NCI-H2196 (cell line): ENCODE results near the gene TMEM240.
"Not testable (repeated sequence)": the region's sequence is repeated elsewhere in the genome, so short reads cannot be mapped to it uniquely, and the experiment has no call there.

Experiments used
- DNase-seq: peaks from one replicate; lab custom pipeline; 2025; ENCODE audit not compliant: unreplicated experiment; lab: John Stamatoyannopoulos, UW

Gene TMEM240

DNA sequence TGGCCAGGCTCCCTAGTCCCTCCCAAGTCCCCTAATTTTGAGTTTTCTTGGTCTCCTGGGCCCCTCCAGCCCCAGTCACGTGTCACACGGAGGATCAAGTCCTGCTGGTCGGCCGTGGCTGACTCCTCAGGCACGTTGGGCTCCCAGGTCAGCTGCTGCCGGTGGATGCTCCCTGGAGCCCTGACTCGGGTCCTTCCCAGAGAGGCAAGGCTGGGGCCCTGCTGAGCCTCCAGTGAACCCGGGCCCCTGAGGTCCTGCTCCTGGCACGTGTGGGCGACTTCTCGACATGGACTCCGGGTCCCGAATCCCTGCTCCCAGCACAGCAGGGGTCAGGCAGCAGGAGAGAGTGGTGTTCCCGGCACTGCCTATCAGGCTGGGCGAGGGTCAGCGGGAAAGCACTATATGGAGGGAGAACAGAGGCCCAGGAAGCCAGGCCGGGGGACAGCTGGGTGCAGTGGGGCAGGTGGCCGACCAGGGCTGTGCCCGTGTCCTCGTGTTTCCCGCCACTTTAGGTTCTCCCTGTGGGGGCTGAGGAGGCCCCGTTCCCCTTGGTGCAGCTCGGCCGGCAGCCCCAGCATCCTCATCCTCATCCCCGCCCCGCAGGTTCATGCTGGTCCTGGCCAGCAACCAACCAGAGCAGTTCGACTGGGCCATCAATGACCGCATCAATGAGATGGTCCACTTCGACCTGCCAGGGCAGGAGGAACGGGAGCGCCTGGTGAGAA is 13.2 kb downstream of the TMEM240 start:
- no peak for DNase-seq

DNA sequence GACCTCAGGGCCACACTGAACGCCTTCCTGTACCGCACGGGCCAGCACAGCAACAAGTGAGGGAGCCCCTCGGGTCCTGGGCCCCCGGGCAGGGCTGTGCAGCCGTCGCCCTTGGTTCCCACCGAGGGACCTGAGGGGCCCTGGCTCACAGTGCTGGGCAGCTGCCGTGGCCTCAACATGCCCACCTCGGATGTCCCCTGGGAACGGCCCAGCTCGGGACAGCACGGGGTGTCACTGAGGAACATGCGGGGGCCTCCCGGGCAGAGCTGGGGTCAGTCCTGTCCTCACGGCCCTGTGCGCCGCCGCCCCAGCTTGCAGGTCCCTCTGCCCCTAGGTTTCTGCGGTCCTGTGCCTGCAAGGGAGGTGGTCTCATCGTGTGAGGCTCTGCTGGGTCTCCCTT is 13.9 kb downstream of the TMEM240 start:
- DNase-seq: not testable (repeated sequence)

DNA sequence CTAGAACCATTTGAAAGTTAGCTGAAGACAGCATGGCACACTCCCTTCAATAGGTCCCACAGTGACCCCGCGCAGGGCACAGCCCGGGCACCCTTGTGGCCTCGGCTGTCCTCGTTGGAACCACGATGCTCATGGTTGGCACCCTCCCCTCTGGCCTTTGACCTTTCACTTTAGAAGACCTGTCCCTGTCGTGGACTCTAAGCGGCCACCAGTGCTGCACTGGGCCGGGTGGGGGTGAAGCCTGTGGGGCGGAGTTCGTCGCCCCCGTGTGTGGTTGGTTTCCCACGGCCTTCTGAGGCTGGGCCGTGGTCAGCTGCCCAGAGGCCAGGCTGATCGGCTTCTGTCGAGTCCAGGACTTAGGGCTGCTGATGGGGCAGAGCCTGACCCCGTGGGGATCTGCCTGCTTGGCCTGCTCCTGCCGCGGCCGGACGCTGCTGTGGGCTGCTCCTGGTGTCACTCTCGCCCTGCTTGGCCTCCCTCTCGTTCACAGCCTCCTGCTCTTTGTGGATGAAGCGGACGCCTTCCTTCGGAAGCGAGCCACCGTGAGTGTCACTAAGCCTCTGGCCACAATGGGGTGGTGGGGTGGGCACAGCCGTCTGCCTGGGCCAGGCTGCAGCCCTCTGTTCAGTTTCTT is 15.6 kb downstream of the TMEM240 start:
- DNase-seq: not testable (repeated sequence)

DNA sequence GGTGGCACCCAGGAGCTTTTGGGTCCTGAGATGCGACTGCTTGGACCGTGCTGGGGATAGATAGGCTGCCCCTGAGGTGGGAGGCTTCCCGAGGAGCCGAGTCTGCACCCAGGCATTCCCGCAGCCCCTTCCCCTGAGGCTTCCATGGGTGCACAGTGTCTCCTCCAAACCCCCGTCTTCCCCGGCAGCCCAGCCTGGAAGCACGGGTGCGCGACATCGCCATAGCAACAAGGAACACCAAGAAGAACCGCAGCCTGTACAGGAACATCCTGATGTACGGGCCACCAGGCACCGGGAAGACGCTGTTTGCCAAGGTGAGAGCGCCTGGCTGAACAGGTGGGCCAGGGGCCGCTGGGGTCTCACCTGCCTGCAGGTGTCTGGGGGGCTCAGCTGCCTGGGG is 16.8 kb downstream of the TMEM240 start:
- DNase-seq: not testable (repeated sequence)

DNA sequence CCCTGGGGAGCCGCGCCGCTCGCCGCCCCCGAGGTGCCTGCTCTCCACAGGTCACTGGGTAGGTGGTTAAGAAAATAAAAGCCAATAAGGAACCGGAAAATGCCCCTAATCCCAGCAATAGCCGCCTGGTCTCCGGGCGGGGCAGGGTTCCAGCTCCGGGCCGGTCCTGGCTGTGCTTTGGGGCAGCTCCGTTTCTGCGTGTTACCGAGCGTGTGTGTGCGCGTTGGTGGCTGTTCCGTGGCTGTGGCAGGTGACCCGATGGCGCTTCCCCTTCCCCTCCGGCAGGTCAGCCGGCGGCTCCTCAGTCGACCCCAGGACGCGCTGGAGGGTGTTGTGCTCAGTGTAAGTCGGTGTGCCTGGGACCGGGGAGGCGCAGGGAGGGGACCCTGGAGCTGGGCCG is 17.2 kb downstream of the TMEM240 start:
- DNase-seq: not testable (repeated sequence)

DNA sequence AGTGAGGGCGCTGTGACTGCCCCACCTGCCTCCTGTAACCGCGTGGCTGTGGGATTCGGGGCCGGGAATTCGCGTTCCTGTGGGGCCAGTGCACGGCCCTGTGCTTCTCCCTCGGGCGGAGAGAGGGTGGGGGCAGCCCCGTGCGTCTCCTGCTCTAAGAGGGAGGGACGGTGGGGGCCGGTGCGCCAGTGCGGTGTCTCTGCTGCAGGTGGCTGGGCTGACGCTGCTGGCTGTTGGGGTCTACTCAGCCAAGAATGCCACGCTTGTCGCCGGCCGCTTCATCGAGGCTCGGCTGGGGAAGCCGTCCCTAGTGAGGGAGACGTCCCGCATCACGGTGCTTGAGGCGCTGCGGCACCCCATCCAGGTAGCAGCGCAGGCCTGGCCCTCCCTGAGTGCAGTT is 17.9 kb downstream of the TMEM240 start:
- DNase-seq: not testable (repeated sequence)

DNA sequence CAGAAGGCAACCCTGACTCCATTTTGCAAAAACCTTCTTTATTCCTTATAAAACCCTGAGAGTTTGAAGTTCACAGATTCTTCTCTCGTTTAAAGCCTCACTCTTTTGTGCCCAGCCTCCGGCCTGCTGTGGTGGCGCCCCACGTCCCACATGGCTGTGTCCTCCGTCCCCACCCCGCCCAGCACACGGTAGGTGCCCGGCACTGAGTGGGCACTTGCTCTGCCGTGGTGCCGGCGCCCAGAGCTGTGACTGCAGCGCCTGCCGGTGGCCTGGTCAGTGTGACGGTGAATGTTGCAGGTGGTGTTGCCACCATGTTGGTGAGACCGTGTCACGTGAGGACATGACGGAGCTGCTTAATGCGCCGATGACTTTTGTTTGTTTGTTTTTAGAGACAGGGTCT is 19.1 kb downstream of the TMEM240 start:
- no peak for DNase-seq

DNA sequence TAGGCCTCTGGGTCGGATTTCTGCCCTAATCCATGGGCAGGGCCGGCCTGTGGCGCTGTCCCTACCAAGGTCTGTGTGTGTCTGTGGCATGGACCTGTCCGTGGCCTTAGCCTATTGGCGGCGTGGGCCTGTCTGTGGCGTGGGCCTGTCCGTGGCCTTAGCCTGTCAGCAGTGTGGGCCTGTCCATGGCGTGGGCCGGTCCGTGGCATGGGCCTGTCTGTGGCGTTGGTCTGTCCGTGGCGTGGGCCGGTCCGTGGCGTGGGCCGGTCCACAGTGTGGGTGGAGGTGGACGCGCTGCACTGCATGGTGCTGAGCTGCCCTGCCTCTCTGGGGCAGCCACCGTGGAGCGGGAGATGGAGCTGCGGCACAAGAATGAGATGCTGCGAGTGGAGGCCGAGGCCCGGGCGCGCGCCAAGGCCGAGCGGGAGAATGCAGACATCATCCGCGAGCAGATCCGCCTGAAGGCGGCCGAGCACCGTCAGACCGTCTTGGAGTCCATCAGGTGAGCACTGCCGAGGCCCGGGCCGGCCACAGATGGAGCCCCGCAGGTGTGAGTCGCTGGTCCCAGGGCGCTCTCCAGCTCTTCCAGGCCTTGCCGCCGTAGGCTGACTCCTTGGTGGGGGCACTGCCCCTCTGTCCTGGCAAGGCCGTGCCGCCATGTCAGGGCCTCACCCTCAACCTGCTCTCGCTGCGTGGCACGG is 20.5 kb downstream of the TMEM240 start:
- DNase-seq: not testable (repeated sequence)

DNA sequence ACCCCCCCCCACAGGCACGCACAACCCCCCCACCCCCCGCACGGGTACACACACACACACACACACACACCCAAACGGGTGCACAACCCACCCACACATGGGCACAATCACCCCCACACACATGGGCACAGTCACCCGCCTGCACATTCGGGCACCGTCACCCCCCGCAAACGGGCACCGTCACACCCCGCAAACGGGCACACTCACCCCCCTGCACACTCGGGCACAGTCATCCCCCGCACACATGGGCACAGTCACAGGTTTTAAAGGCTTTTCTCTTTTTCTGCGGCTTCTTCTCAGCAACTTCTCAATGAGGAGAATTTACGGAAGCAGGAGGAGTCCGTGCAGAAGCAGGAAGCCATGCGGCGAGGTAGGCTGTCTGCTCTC is 21.8 kb downstream of the TMEM240 start:
- not testable (repeated sequence) for DNase-seq

DNA sequence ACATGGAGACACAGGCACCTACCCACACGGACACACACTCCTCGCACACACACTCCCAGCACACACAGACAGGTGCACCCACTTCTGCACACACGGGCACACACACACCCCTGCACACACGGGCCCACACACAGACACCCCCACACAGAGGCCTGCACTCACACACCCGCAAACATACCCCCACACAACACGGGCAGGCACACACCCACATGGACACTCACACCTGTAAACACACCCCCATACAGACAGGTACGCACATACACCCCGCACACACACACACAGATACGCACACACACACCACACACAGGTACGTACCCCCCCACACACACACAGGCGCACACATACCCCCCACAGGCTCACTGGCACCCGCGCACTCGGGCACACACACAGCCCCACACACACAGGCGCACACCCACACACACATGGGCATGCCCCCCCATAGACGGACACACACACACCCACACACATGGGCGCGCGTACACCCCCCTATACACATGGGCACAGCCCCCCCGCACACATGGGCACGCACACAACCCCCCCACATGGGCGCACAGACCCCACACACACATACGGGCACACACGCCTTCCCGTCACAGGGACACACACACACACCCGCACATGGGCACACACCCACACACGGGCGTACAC is 22.3 kb downstream of the TMEM240 start:
- no peak for DNase-seq

DNA sequence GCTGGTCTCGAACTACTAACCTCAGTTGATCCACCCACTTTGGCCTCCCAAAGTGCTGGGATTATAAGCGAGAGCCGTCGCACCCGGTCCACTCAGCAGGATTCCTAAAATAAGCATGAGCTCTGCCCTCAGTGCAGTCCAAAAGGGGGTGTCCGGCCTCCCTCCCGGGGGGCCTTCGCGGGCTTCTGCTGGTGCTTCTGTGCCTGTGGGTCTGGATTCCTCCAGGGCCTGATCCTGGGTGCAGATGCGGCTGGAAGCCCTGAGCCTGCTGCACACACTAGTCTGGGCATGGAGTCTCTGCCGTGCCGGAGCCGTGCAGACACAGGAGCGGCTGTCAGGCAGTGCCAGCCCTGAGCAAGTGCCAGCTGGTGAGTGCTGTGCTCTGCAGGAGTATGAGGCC is 23.5 kb downstream of the TMEM240 start:
- DNase-seq: not testable (repeated sequence)

DNA sequence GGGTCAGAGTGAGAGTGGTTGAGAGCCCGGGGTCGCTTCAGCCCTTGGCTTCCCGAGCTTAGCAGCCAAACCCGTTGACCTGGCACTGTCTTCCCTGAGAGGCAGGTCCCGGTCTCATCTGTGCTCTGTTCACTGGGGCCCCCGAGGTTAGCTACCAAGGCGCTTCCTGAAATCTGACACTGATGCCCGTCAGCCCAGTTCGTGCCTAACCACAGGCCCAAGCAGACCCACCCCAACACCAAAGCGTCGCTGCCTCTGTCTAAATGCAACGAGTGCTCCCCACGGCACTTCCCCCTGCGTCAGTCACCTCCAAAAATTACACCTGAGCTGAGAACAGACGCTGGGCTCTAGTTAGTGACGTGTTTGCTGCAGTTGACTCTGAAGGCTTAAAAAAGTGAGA is 26.0 kb downstream of the TMEM240 start:
- not testable (repeated sequence) for DNase-seq

DNA sequence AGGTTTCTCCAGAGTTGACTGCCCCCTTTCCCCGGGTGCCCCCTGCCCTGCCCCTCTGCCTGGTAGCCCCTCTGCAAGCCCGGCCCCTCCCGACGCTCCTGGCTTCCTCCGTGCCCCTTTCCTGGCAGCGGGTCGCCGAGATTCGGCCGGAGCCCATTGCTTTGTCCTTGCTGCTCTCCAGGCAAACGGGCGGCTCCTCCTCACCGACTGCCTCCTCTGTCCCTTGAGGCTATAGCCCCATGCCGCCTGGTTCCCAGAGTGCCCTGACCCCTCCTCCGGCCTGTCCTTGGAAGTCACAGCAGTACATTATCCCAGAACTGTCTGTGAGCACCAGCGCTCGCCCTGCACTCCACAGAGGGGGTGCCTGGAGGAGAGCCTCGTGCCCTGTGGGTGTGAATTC is 26.7 kb downstream of the TMEM240 start:
- DNase-seq: not testable (repeated sequence)

DNA sequence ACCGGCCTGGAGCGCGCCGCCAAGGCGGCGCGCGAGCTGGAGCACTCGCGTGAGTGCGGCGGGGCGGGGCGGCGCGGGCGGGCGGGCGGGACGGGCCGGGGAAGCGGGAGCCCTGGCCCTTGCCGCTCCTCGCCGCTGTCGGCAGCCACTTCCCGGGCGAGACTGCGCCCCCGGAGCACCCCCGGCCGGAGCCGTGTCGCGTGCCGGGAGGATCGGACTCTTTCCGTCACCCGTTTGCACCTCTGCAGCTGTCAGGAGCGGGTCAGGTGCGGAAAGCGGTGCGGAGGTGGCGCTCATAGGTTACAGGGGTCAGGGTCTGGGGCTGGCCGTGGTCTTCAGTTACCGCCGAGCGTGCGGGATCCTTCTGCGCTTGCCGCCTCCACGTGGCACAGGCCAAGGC is 28.0 kb downstream of the TMEM240 start:
- DNase-seq: not testable (repeated sequence)

DNA sequence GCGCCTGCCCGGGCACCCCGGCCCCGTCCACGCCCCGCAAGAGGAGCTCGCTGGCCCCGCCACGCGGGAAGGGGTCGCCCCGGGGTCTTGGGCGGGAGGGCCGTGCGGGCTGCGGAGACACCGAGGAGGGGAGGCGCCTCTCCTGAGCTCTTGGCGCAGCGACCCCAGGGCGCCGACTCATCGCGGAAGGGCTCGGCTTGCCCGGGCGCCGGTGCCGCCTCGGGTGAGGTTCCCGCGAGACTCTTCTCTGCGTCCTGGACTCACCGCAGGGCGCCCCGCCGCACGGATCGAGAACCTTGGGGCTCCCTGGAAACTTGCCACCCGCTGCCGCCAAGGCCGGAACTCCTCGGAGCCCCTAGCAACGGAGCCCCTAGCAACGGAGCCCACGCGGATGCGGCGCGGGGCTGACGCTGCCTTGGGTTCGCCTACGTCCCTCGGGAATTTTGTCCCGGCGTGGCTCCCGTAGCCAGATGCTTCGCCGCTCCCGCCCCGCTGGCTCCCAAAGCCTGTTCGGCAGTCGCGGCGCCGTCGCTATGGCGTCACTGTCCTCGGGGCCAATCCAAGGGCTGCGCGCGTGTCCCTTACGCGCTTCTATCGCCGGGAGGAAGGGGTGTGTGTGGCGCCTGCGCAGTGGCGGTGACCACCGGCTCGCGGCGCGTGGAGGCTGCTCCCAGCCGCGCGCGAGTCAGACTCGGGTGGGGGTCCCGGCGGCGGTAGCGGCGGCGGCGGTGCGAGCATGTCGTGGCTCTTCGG is 28.7 kb downstream of the TMEM240 start, which contains the start of gene ATAD3A:
Gene ATAD3A, plus strand, starts transcription at position 630 of the 753 bp plus-strand sequence. Its CDS starts 107 bp downstream, at position 737.
- DNase-seq: peak; percentile 97

DNA sequence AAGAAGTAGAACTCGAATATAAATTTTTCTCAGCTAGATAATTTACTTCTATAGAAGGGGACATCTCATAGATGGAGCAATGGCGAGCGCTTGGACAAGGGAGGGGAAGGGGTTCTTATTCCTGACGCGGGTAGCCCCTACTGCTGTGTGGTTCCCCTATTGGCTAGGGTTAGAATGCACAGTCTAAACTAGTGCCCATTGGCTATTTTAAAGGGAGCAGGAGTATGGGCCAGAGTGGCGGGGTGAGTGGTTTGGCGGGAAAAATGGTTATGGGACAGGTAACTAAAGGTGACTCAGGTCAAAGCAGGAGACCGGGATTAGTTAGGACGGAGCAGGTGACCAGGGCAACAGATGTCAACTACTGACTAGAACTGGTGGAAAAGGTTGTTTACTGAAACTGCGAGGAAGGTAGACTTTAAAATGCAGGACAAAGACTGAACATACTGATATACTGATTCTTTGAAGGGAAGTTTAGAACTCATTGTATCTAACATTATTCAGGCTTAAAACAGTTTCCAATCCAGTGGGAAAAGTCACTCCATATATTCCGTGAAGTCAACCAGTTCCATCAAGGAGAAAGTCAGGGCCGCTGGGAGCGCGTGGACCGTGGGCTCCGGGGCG is 29.4 kb downstream of the TMEM240 start:
- DNase-seq: peak; percentile 29

DNA sequence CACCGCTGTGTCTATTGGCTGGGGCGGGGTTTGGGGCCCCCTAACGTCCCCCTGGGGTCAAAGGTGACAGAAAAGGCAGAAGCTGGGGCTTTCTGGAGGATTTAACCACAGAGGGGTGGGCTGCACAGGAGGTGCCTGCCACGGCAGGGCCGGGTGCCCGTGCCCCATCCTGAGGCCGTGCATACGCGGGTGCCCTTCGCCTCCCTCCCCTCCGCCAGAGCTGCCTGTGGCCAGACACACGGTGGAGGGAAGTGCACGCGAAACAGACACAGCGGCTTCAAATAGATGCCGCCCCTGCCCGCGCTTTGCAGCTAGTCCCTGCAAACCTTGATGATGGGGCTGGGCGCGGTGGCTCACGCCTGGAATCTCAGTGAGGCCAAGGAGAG is 31.0 kb downstream of the TMEM240 start:
- DNase-seq: not testable (repeated sequence)

DNA sequence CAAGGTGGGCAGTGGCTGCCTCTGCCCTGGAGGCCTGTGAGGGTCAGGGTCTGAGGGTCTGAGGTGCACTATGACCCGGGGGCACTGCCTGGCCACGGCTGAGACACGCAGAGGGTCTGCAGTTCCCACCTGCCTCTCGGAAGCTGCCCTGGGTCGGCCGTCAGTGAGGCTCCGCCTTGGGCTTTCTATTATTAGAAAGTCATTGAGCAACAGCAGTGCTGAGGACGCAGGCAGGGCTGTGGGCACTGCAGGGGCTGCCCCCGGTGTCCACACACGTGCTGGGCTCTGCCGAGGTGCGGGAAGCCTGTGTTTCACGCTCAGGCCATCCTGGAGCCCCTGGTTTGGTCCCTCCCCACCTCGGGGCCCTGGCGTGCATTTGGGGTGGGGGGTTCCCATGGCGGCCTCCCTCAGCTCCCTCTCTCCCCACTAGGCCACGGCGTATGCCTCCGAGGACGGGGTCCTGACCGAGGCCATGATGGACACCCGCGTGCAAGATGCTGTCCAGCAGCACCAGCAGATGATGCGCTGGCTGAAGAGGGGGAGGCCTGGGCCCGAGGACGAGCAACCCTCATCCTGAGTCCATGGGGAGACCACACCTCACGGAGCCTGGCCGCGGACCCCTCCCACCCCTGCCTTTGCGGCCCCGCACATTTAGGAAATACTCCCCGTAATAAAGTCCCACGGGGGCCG is 31.5 kb downstream of the TMEM240 start:
- DNase-seq: not testable (repeated sequence)

DNA sequence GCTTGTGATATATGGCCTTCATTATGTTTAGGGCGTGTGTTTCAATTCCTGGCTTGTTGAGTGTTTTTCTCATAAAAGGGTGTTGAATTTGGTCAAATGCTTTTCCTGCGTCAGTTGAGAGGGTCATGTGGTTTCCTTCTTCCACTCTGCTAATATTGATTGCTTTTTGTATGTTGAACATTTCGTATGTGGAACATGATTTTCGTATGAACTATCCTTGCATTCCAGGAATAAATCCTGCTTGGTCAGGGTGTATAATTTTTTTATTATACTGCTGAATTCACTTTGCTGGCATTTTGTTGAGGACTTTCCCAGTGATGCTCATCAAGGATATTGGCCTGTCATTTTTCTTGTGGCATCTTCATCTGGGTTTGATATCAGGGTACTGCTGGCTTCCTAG is 33.1 kb downstream of the TMEM240 start:
- no peak for DNase-seq

DNA sequence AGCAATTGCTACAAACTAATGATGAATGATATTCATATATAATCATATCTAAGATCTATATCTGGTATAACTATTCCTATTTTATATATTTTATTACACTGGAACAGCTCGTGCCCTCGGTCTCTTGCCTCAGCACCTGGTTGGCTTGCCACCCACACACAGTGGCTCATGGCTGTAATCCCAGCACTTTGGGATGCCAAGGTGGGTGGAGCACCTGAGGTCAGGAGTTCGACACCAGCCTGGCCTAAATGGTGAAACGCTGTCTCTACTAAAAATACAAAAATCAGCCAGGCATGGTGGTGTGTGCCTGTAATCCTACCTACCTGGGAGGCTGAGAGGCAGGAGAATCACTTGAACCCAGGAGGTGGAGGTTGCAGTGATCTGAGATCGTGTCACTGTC is 34.6 kb downstream of the TMEM240 start:
- peak; percentile 27 for DNase-seq
